Motor neuron (in vitro differentiated cells): ENCODE measurements around the gene ELFN2. TPM values are rescaled to one million over a fixed set of nuclear protein-coding genes. Genes with fewer than 3 reads are reported as not detected.
A peak's percentile ranks its signal among the peaks of the same experiment; 100 is the strongest.
"Not testable (repeated sequence)": the region's sequence is repeated elsewhere in the genome, so short reads cannot be mapped to it uniquely, and the experiment has no call there.

Source experiments
- ATAC-seq, 8 experiments: fragments of 200-7000 bp; cut with Tn5 transposase; replicated peaks in 6 of 8; 2 replicates each; pipeline ENCODE4 v1.8.0; 2021; ENCODE audit warnings: mild to moderate bottlenecking in 8 of 8, moderate library complexity in 8 of 8
- H3K27ac ChIP-seq, 2 donors: fragments of 250-450 bp; sonication (Bioruptor Pico); 2 replicates each; pipeline ENCODE4 v1.9.0; 2021; ENCODE audit warnings: antibody characterized with exemption in 2 of 2, mild to moderate bottlenecking in 2 of 2, moderate library complexity in 1 of 2
- H3K4me1 ChIP-seq, 2 donors: fragments of 250-450 bp; sonication (Bioruptor Pico); replicated peaks in 1 of 2; 2 replicates each; pipeline ENCODE4 v1.6.1; 2021; ENCODE audit warnings: antibody characterized with exemption in 2 of 2, mild to moderate bottlenecking in 2 of 2, moderate library complexity in 1 of 2
- H3K4me3 ChIP-seq, 5 donors: fragments of 250-450 bp; sonication (Bioruptor Pico); 2 replicates each; pipeline ENCODE4 v1.9.0; 2021; ENCODE audit warnings: antibody characterized with exemption in 5 of 5, mild to moderate bottlenecking in 5 of 5, moderate library complexity in 4 of 5
- WGBS, 10 experiments: fragments of 450-650 bp; shearing (Covaris generic); methylation state at CpG; one replicate each; pipeline ENCODE4 v1.0.0; 2022; 5-methylcytosine and 5-hydroxymethylcytosine counted together
- in situ Hi-C, 9 experiments: fragments of 400-800 bp; cut with MboI; loops; one replicate each; pipeline ENCODE4 v1.15.0; 2021; ENCODE audit warnings: low sequenced_read_pairs in 9 of 9, low pct_unique_long_range_greater_than_20kb in 2 of 9; ENCODE audit not compliant: unreplicated experiment in 9 of 9
- total RNA-seq, 8 experiments: library from RNA; unstranded; fragments of 300-600 nt; gene quantifications; 2 replicates each; pipeline versions ENCODE4 v1.2.3 to v1.2.4, GENCODE V29; 2022

Gene ELFN2
- total RNA-seq, 8 experiments from 2014 or later: 0.27 to 7.1 (median 2.7) TPM

DNA sequence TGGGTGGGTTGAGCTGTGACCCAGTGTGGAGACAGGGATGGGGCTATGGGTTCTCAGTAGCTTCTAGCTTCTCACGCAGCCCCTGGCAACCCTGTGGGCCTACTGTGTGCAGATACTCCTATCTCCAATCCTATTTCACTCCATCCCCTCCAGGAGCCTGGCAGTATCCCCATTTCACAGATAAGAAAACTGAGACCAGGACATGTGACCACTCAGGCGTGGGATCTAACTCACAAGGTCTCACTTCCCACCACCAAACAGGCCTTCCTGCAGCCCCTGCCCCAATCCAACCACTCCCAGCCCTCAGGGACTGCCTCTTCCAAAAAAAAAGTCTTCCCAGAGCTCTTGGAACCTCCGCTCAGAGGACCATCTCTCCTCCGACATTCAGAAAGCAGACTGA lies 15.6 kb downstream of the ELFN2 start:
- no peak overlapping the region for H3K27ac ChIP-seq
- peaks cover 15 to 19% of the 10 kb centered on the region in 2 donors for H3K4me1 ChIP-seq
- WGBS, 10 experiments: 70 to 100% (median 88%) methylated on average over 1 to 4 of the region's 4 CpGs; no CpG with 5 or more reads in 5 of the 10 experiments
- no peak overlapping the region for H3K4me3 ChIP-seq
- in situ Hi-C loops: no loop called here
- ATAC-seq: no peak

- no peak overlapping the region for H3K4me3 ChIP-seq
- peak in 5 of 8 experiments; percentile 8 to 48 (median 25) for ATAC-seq
- WGBS, 10 experiments: 0 to 58% (median 50%) methylated on average over 1 to 14 of the region's 32 CpGs; no CpG with 5 or more reads in 7 of the 10 experiments
- no peak overlapping the region for H3K27ac ChIP-seq
- H3K4me1 ChIP-seq: peaks cover 8 to 10% of the 10 kb centered on the region in 2 donors
- in situ Hi-C loops: no loop called here
These were observed 16.9 kb downstream of the ELFN2 start for GRCh38 chr22:37410174-37411055.

- Histone ChIP-seq H3K4me3 (no peak overlapping the region), H3K4me1 (peaks cover 8 to 10% of the 10 kb centered on the region in 2 donors), H3K27ac (no peak overlapping the region)
- in situ Hi-C loops: no loop called here
- 37 to 84% (median 68%) methylated on average over 3 to 8 of the region's 13 CpGs; no CpG with 5 or more reads in 7 of the 10 experiments for WGBS, 10 experiments
- ATAC-seq: peak in 2 of 8 experiments; percentile 6 to 10
These were observed 17.7 kb downstream of the ELFN2 start for GRCh38 chr22:37409459-37410050.

DNA sequence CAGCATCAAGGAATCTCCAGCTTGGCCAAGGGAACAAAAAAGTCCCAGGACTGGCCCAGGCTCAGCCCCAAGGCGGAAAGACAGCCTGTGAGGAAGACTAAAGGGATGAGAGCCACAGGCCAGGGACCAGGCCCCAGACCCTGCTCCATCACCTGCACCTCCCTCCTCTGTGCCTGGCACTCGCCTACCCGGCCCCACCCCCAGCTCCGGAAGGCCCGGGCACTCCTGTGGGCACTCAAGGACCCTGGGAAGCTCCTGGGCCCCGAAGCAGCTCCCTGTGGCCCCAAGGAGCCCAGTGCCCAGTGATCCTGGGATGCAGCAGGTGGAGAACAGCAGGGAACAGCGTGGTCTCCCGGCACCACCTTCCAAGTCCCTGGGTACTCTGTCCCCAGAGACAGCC lies 18.2 kb downstream of the ELFN2 start:
- Histone ChIP-seq H3K4me1 (peaks cover 8 to 10% of the 10 kb centered on the region in 2 donors), H3K4me3 (no peak overlapping the region), H3K27ac (no peak overlapping the region)
- no peak for ATAC-seq
- WGBS, 10 experiments: 70 to 100% methylated on average over 1 to 2 of the region's 8 CpGs; no CpG with 5 or more reads in 8 of the 10 experiments
- in situ Hi-C loops: no loop called here

DNA sequence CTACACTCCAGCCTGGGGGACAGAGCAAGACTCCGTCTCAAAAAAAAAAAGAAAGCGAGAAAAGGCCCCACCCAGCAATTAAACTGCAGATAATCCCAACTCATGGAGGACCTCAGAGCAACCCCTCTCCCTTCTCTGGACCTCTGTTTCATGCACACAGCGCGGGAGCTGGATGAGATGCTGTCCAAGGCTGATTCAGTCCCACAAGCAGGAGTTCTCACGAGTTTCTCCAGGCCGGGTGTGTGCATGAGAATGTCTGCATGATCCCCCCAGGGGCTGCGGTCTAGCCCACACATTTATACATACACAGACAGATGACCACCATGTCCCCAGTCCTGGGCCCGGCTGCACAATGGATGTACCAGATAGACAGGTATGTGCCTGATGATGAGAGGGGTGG lies 19.4 kb downstream of the ELFN2 start:
- Histone ChIP-seq H3K27ac (no peak overlapping the region), H3K4me3 (no peak overlapping the region), H3K4me1 (peaks cover 15 to 19% of the 10 kb centered on the region in 2 donors)
- in situ Hi-C loops: no loop called here
- ATAC-seq: peak in 1 of 8 experiments; percentile 26
- 13 to 81% (median 72%) methylated on average over 2 to 5 of the region's 8 CpGs; no CpG with 5 or more reads in 6 of the 10 experiments for WGBS, 10 experiments

GRCh38 chr22:37406441-37407235 lies 20.6 kb downstream of the ELFN2 start:
- peaks cover 17 to 28% of the 10 kb centered on the region in 2 donors for H3K4me1 ChIP-seq
- no peak for ATAC-seq
- 60 to 100% (median 69%) methylated on average over 1 to 2 of the region's 17 CpGs; no CpG with 5 or more reads in 7 of the 10 experiments for WGBS, 10 experiments
- H3K4me3 ChIP-seq: no peak overlapping the region
- H3K27ac ChIP-seq: no peak overlapping the region
- in situ Hi-C loops: no loop called here

DNA sequence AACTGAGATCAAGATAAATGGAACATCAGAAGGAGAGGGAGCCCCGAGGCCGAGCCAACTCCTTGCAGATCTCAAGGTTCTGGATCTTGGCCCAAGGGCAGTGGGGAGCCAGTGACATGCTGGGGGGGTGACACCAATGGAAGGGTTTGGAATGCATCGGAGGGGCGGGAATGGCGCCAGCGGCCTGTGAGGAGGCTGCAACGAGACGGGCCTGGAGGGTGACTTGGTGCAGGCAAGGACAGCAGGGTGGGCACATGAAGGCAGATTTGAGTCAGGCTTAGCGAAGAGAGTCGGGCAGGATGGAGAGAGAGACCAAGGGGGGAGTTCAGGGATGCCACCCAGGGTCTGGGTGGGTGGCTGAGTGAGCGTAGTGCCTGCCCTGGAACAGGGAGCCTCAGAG lies 23.2 kb downstream of the ELFN2 start:
- no peak overlapping the region for H3K4me3 ChIP-seq
- in situ Hi-C loops: no loop called here
- H3K27ac ChIP-seq: no peak overlapping the region
- 62 to 89% (median 75%) methylated on average over 1 to 3 of the region's 11 CpGs; no CpG with 5 or more reads in 4 of the 10 experiments for WGBS, 10 experiments
- no peak for ATAC-seq
- H3K4me1 ChIP-seq: peaks cover 18 to 37% of the 10 kb centered on the region in 2 donors

DNA sequence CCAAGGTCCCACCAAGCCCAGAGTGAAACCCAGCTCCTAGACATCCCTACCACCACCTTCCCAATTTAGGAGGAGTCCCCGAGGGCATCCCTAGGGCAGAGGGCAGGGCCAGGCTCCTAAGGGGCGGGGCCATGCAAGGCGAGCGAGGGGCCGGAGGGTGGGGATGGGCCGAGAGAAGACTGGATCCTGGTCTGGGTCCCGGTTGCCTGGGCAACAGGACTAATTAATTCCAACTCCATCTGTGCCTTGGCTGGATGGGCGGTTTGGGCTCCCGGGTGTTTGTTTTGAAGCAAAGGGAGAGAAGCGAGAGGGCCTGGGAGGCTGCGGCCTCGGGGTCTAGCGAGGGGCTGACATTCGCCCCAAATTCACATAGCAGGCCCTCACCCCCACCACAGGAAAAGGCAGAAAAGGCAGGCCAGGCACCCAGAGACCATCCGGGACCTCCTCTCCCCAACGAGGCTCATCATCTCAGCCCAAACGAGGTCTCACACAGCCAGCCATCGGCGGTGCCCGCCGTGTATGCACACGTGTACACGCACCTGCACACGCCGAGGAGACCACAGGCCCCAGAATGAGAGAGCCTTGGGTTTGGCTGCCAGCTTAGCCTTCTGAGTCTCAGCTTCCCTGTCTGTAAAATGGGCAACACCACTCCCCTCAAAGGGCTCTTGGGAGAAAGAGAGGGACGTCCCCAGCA lies 23.9 kb downstream of the ELFN2 start:
- H3K27ac ChIP-seq: no peak overlapping the region
- in situ Hi-C loops: no loop called here
- peaks cover 19 to 41% of the 10 kb centered on the region in 2 donors for H3K4me1 ChIP-seq
- H3K4me3 ChIP-seq: no peak overlapping the region
- WGBS, 10 experiments: 0 to 81% (median 32%) methylated on average over 1 to 11 of the region's 26 CpGs; no CpG with 5 or more reads in 4 of the 10 experiments
- peak in 7 of 8 experiments; percentile 15 to 58 (median 28) for ATAC-seq

- Histone ChIP-seq H3K4me1 (peaks cover 24 to 48% of the 10 kb centered on the region in 2 donors), H3K4me3 (no peak overlapping the region), H3K27ac (no peak overlapping the region)
- in situ Hi-C loops: no loop called here
- WGBS, 10 experiments: 50 to 100% (median 85%) methylated on average over 1 to 8 of the region's 10 CpGs; no CpG with 5 or more reads in 6 of the 10 experiments
- no peak for ATAC-seq
These were observed 25.1 kb downstream of the ELFN2 start for GRCh38 chr22:37402184-37402506.

GRCh38 chr22:37401401-37402183 lies 25.7 kb downstream of the ELFN2 start:
- no peak overlapping the region for H3K27ac ChIP-seq
- peak; percentile 54 to 95 (median 86) for ATAC-seq
- H3K4me3 ChIP-seq: no peak overlapping the region
- in situ Hi-C loops: no loop called here
- peaks cover 24 to 48% of the 10 kb centered on the region in 2 donors for H3K4me1 ChIP-seq
- WGBS, 10 experiments: 0 to 59% (median 43%) methylated on average over 1 to 12 of the region's 14 CpGs; no CpG with 5 or more reads in 3 of the 10 experiments

- in situ Hi-C loops: no loop called here
- no peak overlapping the region for H3K27ac ChIP-seq
- ATAC-seq: peak in 2 of 8 experiments; percentile 2 to 17
- no peak overlapping the region for H3K4me3 ChIP-seq
- WGBS, 10 experiments: 47 to 100% (median 74%) methylated on average over 2 to 10 of the region's 11 CpGs; no CpG with 5 or more reads in 3 of the 10 experiments
- H3K4me1 ChIP-seq: peaks cover 24 to 48% of the 10 kb centered on the region in 2 donors
These were observed 26.6 kb downstream of the ELFN2 start for GRCh38 chr22:37400719-37401118.

GRCh38 chr22:37399457-37399856 lies 27.8 kb downstream of the ELFN2 start:
- H3K4me3 ChIP-seq, in situ Hi-C loops, H3K27ac ChIP-seq, ATAC-seq: not testable (repeated sequence)
- WGBS, 10 experiments: 80% methylated on average over 2 of the region's 19 CpGs; no CpG with 5 or more reads in 9 of the 10 experiments
- peaks cover 25 to 49% of the 10 kb centered on the region in 2 donors for H3K4me1 ChIP-seq
